Measurements from ENCODE around the gene CNGA4.
"Not testable (repeated sequence)": the region's sequence is repeated elsewhere in the genome, so short reads cannot be mapped to it uniquely, and the experiment has no call there.

The CNGA4 gene

DNA sequence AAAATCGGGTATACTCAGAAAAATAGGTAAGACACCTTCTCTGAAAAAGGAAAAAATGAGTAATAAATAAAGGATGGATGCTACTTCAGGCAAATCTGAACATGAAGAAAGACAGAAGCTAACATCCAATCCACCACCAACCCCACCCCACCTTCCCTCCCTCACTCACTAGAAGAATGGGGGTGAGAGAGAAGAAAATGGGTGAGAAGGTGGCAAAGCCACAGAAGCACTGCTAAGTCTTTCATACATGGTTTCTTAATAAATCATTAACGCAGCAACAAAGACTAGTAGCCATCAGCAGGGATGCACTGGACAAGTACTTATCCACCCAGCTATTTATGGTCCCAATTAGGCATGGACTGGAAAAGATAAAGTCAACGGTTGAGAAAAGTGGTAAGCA, 10.4 kb upstream of the CNGA4 start:
- no peak for DNase-seq

DNA sequence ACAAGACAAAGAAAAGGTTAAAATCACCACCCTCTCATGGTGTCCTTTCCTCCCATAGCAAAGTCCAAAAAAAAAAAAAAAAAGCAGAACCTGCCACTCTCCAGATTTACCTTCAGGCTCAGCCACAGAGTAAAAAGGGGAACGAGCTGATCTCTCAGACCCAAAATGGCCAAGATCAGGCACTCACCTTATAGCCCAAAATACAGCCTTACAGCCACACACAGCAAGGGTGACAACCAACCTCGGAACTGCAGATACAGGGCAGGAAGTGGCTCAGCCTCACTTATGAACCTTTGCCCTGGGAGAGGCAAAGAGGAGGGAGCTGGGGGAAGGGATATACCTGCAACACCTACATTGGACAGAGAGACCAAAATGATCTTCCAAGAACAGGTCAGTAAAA, 9.0 kb upstream of the CNGA4 start:
- DNase-seq: no peak

DNA sequence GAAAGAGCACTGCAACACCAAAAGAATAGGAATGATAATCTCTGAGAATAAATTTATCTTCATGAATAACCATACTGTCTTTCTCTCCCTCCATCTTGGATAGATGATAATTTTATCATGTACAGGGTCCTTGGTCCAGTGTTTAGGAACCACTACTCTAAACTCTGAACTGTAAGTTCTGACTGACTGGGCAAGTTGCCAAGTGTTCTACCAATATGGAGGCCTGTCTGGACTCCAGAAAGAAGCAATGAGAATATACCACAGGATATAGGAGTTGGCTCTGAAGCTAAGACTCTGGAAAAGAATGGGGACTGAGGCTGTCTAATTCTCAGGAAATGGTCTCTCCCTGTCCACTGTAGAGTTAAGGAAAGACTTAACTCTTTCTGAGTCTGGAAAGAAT, 6.0 kb upstream of the CNGA4 start:
- no peak for DNase-seq

DNA sequence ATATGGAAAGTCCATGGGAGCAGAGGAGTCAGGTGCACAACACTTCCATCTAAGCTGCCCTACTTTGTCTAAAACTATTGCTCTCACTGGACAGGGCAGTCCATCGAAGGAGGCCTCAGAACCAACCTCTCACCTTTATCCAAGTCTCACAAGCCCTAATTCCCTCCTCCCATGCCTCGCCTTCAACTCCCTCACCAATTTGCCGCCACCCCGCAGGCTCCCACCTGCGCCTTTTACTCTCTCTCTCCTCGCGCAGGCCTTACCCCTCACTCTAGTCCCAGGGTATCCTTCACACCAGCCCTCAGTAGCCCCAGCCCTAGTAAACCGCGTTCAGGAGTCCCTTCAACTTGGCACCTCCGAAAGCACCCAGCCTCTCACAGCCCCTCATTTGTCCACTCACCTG, 4.9 kb upstream of the CNGA4 start:
- DNase-seq: no peak

DNA sequence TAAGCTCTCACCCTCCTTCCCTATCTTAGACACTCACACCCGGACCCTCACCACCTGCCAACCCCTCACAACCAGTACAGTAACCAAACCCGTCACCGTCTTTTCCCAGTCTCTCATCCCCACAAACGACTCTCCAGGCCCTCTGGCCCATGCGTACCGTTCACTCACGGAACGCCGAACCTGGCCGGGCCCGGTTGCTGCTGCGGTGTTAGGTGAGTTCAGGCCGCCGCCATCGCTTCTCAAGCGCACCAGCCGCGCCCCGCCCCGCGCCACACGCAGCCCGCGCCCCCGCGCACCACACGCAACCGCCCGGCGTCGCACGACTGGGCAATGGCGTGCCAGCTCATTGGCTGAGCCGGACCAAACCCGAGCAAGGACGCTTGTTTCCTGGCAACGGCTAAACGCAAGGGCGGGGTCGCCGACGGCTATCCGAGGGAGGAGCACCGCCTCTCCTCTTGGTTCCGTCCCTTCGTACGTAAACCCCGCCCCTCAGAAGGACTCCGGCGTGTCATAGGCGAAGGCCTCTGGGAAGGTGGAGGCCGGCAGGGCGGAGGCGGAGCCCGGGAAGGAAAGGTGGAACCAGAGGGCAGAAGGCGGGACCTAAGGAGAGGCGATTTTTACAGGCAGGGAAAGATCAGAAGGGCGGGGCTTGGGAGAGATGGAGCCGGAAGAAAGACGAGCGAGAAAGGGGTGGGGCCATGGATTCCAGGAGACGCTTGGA, 4.3 kb upstream of the CNGA4 start, which contains the start of gene FHIP1B:
Gene FHIP1B, minus strand, starts transcription at position 250 of the 721 bp plus-strand sequence. CDS start 10,120 bp downstream, outside the sequence.
- DNase-seq: peak; percentile 99

DNA sequence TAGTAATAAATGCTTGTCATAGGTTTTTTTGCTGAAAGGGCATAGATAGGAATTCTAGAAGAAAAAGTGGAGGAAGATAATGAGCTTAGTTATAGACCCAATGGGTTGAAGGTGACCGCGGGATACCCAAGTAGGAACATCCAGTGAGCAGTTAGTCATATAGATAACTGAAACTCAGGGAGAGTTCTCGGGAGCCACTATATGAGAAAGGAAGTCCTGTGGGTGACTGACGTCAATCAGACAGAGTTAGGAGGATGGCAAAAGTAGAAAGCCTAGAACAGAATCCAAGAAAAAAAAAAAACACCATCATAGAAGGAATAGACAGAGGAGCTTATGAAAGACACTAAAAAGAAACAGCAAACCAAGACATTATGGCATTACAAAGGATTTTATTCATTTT, 1.6 kb upstream of the CNGA4 start:
- DNase-seq: no peak

DNA sequence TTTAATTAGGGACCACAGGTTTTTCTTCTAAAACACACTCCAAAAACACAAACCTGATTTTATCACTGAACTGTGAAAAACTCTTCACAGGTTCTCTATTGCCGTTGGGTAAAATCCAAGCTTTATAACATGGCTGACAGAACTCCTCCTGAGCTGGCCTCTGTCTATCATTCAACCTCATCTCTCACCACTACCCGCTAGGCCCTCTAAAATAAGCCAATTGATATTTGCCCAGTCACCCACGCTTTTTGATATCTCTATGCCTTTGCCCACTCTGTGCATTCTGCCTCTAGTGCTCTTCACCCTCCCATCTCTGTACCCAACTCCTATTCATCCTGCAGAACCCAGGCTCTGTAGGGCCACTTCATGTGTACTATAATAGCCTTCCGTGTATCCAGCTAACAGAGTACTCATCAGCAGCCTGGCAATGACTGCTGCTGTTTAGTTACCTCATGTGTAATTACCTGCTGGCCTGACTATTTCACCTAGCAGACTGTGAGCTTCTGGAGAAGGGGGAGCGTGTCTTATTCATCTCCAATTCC, 1.1 kb upstream of the CNGA4 start:
- DNase-seq: peak; percentile 23

DNA sequence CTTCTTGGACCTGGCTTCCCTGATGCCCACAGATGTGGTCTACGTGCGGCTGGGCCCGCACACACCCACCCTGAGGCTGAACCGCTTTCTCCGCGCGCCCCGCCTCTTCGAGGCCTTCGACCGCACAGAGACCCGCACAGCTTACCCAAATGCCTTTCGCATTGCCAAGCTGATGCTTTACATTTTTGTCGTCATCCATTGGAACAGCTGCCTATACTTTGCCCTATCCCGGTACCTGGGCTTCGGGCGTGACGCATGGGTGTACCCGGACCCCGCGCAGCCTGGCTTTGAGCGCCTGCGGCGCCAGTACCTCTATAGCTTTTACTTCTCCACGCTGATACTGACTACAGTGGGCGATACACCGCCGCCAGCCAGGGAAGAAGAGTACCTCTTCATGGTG, 1.2 kb downstream of the CNGA4 start:
- no peak for DNase-seq

DNA sequence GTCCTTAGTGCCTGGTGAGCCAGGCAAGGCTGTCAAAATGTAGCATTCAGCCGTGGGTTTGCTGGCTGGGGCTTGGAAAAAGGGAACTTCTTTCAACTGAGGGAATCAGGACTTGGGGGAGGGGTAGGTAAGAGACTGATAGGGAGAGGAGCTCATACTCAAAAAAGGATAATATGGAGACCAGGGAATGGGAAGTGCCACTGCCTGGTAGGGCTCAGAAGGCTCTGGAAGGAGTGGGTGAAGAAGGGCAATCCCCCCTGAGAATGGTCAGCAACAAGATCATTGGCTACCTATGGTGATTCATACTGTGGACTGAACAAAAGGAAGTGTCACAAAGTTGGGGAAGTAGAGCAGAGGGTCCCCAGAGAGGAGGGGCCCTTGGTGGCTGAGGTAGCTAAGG, 1.9 kb downstream of the CNGA4 start:
- no peak for DNase-seq

DNA sequence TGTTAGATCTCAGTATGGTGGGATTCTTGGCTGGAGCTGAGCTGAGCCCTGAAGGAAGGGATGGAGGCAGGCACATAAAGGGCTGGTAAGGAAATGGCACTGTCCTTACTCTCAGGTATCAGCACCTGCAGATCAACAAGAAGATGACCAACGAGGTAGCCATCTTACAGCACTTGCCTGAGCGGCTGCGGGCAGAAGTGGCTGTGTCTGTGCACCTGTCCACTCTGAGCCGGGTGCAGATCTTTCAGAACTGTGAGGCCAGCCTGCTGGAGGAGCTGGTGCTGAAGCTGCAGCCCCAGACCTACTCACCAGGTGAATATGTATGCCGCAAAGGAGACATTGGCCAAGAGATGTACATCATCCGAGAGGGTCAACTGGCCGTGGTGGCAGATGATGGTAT, 2.4 kb downstream of the CNGA4 start:
- DNase-seq: no peak

DNA sequence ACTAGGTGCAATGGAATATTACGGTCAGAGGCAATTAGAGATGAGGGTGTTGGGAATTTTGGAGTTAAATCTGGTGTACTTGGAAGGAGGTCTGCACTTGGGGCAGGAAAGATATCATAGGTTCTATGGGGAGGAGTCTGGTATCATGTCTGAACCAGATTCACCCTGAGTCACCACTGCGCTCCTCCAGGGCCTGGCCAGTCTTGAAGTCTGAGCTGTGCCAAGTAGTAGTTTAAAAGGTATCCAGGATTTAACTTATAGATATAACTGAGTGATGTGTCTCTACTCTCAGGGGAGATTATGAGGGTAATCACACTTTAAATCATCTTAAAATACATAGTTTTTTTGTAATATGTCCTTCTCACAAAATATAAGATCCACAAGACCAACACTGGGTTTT, 6.6 kb downstream of the CNGA4 start:
- no peak for DNase-seq

DNA sequence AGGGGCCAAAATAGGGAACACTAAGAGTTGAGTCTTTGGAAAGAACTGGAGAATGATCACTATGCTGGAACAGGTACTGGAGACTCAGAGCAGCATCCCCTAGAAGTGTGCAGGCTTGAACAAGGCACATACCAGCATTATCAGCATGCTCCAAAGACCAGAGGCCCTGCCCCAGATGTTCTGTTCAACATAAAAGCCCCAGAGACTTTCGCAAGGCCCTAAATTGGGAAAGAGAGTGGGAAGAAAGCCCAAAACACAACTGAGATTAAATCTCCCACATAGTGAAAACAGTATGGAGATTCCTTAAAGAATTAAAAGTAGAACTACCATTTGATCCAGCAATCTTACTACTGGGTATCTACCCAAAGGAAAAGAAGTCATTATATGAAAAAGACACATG, 9.4 kb downstream of the CNGA4 start:
- DNase-seq: no peak

DNA sequence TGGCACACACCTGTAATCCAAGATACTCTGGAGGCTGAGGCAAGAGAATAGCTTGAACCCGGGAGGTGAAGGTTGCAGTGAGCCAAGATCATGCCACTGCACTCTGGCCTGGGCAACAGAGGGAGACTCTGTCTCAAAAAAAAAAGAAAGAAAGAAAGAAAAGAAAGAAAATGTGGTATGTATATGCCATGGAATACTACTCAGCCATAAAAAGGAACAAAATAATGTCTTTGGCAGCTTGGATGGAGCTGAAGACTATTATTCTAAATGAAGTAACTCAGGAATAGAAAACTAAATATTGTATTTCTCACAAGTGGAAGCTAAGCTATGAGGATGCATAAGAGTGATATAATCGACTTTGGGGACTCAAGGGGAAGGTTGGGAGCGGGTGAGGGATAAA, 10.0 kb downstream of the CNGA4 start:
- DNase-seq: not testable (repeated sequence)

DNA sequence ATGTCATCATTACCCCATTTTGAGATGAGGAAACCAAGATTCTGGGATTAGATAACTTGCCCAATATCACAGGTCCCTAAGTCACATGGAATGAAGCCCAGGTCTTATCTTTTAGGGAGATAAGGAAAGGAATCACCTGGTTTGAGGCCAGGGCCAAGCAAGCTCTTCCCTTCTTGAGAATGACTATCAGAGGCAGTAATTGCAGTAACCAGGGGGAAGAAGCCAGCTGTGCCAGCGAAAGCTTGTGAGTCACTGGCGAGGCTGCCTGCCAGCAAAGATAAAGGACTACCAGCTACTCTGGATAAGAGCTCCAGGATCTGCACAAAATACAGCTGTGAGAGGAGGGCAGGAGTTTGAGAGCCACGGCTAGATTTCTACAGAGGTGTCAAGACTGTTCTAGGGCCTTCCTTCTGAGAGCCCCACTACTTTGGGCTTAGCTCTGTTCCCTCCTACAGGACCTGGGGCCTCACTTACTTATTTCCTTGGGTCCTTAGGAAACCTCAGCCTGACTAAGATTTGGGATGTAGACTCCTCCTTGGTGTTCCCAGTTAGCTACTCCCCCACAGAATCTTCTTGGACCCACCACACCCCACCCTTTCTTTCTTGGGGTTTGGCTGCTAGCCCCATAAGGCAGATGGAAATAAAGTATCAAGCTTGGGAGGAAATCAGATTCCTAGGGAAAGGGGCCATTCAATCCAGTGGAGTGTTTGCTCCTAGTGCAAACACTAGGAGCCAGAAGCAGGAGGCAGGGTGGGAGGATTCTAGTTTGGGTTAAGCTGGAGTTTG, 11.1 kb downstream of the CNGA4 start:
- DNase-seq: no peak

DNA sequence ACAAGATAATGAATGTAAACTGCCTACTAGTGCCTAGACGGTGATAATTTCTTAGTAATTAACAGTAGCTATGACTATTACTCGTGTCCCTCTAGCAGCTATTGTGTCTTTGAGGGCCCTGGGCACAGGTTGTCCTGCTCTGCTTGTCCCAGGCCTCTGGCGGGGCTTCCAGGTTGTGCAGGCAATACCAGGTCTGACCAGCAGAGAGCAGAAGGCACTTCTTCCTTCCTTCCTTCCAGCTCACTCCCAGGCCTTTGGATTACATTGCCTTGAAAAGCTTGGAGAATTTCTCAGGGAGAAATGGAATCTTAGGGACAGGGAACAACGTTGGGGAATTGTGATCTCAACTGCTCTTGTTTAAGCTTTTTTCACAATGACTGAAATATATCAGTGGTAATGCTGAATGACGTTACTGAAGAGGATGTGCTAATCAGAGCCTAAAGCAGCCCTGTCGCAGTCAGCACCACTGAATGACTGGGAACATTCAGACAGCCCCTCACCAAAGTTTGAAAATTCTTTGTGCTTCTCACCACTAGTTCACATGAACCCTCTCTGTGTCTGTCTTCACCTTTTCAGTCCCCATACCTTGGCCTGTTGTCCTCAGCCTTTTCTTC, 12.3 kb downstream of the CNGA4 start:
- no peak for DNase-seq

DNA sequence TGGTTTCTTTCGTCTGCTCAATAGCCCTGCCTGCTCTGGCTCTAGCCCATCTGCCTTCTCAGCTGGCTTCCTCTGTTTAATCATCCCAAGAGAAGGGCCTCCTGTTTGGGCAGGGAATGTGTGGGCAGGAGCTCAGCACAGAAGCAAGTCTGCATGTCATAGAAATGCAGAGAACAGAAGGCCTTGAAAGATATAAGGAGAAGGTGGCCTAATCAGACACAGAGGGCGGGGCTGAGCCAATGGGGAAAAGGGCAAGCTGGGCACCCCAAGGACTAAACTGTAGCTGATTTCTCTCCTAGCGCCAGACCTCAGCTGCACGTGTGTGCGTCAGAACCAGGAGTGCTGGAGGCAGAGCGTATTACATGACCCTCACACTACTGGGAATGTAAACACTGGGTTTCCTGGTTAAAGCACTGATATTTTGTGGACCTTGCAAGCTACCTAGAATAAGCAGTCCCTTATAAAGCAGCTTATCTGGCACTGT, 13.1 kb downstream of the CNGA4 start:
- no peak for DNase-seq

DNA sequence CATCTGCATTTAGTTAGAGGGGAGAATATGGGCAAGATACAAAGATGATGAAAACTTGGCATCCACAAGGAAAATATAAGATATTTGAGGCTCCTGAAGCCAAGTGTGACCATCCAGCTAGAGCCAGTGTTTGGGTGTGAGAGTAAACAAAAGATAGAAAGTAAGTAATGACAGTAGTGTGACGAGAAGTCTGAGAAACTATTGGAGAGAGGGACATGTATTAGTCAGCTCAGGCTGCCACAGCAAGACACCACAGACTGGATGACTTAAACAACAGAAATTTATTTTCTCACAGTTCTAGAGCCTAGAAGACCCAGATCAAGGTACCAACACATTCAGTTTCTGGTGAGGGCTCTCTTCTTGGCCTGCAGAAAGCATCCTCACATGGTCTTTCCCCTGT, 14.3 kb downstream of the CNGA4 start:
- no peak for DNase-seq

DNA sequence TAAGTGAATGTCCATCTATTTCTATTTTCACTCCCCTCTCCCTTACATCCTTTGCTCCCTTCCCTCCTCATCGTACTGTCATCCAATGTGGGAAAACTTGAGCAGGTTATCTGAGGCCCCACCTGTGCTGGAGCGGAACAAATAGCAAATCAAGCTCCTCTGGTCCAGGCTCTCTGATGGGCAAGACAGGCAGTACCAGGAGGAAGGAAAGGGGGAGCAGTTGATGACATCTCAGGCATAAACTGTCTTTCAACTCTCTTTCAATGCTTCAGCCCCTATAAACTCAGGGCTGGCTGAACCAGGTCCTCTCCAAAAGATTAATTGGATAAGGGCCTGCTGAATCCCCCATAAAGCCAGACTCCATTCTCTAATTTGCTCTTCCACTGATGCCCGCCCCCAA, 19.3 kb downstream of the CNGA4 start:
- no peak for DNase-seq

DNA sequence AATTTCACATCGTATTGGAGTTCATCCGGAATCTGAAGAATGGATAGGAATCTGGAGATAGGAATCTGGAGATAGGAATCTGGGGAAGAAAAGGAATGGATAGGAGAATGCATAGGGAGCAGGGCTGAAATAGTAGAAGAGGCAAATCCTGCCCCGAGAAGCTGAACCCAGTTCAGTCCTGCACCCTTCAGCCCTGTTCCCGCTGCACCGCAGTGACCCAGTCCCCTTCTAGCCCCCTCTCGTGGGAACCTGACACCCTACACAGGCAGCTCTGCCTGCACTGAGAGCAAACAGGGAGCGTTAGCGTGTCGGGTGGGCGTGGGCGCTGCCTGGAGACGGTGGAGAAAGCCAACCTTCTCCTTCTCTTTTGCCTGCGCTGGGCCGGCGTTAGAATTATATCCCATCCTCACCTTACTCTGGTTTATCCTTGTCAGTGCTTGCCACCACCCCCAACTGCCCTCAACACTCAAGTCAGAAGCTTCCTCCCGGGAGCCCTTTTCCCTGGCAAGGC, 19.7 kb downstream of the CNGA4 start:
- DNase-seq: no peak

DNA sequence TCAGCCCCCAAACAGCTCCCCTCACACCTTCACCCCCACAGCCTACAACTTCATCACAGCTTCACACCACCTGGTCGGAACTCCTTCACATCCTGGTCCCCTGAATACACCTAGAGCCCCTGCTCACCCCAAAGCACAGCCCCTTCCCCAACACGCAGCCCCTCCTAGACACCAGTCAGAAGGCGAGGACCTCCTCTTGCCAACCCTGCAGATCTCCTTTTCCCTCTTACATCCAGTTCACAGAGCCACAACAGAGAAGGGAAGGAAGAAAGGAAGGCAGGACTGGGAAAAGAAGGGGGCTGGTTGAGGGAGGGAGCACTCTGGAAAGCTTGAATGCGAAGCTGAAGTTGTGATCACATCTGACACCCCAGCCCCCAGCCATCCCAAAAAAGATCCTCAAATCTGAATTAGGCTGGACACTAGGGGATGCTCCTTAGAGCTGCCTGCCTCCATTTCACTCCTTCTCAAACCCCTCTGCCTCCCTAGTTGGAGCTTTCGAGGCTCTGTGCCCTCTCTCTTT, 21.4 kb downstream of the CNGA4 start:
- no peak for DNase-seq

DNA sequence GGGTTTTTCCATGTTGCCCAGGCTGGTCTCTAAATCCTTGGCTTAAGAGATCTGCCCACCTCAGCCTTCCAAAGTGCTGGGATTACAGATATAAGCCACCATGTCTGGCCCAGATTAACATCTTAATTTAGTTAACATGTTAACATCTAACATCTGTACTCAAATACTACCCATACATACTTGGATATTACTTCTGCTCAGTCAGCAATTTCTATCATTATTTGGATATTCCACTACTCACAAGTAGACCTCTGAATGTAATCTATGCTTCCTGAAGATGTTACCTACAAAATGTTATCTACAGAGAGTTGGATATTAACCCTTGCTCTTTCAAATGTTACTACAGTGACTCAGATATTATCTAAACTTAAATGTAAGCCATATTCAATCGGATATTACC, 24.8 kb downstream of the CNGA4 start:
- no peak for DNase-seq

DNA sequence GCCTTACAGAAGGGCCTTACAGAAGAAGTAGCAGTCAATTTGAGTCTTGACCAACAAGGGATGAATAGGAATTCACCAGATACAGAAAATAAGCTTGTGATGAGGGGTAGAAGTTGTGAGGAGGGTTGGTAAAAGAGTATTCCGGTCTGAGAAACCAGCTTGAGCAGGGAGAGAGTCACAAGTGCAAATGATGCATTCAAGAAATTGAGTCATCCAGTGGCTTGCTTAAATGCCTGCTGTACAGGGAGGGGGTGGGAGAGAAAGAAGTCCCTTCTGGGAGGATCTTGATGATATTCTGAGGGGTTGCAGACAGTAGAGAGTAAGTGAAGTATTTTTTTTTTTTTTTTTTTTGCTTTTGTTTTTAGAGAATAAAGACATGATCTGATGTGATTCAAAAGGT, 29.9 kb downstream of the CNGA4 start:
- DNase-seq: no peak

DNA sequence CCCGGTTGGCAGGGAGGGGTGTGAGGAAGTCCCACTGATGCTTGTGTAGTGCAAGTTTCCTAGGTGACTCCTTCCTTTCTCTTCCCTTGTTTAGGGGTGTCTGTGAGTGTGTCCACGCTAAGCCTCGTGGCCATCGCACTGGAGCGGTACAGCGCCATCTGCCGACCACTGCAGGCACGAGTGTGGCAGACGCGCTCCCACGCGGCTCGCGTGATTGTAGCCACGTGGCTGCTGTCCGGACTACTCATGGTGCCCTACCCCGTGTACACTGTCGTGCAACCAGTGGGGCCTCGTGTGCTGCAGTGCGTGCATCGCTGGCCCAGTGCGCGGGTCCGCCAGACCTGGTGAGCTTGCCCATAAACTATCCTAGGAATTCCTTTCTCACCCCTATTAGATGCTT, 31.1 kb downstream of the CNGA4 start:
- DNase-seq: no peak

All from NCI-H774 (cell line).